Measurements from ENCODE around the gene LY6G6F. TPM values are rescaled to one million over a fixed set of nuclear protein-coding genes. Genes with fewer than 3 reads are reported as not detected.

The LY6G6F gene
- total and polyA plus RNA-seq, 2 of the 13 experiments (the other 11 are each of a cell fraction or from before 2014, with no cell fraction given), result not detected

- peak; percentile 41; the same call in 1 of the 2 replicates for TF ChIP-seq TFDP1 (CRISPR knock-in tag; IDR thresholded peaks at IDR 0.05; ENCODE audit: borderline replicate concordance)
- TF ChIP-seq ZNF382 (CRISPR knock-in tag; IDR thresholded peaks at IDR 0.05; ENCODE audit: borderline replicate concordance), result no peak
- TF ChIP-seq, protein P1, sequence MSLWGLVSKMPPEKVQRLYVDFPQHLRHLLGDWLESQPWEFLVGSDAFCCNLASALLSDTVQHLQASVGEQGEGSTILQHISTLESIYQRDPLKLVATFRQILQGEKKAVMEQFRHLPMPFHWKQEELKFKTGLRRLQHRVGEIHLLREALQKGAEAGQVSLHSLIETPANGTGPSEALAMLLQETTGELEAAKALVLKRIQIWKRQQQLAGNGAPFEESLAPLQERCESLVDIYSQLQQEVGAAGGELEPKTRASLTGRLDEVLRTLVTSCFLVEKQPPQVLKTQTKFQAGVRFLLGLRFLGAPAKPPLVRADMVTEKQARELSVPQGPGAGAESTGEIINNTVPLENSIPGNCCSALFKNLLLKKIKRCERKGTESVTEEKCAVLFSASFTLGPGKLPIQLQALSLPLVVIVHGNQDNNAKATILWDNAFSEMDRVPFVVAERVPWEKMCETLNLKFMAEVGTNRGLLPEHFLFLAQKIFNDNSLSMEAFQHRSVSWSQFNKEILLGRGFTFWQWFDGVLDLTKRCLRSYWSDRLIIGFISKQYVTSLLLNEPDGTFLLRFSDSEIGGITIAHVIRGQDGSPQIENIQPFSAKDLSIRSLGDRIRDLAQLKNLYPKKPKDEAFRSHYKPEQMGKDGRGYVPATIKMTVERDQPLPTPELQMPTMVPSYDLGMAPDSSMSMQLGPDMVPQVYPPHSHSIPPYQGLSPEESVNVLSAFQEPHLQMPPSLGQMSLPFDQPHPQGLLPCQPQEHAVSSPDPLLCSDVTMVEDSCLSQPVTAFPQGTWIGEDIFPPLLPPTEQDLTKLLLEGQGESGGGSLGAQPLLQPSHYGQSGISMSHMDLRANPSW (CRISPR knock-in tag; IDR thresholded peaks at IDR 0.05; ENCODE audit: borderline replicate concordance), result no peak
- TF ChIP-seq KLF12 (CRISPR knock-in tag; IDR thresholded peaks at IDR 0.05; ENCODE audit: borderline replicate concordance), result no peak
- peak; percentile 98 for TF ChIP-seq FOSL2 (CRISPR knock-in tag; IDR thresholded peaks at IDR 0.05)
- TF ChIP-seq MED8 (CRISPR knock-in tag; IDR thresholded peaks at IDR 0.05; ENCODE audit: insufficient replicate concordance), result peak; percentile 69
- peak; percentile 26; the same call in 1 of the 2 replicates for TF ChIP-seq NFYB (CRISPR knock-in tag; IDR thresholded peaks at IDR 0.05)
- TF ChIP-seq, protein P2, sequence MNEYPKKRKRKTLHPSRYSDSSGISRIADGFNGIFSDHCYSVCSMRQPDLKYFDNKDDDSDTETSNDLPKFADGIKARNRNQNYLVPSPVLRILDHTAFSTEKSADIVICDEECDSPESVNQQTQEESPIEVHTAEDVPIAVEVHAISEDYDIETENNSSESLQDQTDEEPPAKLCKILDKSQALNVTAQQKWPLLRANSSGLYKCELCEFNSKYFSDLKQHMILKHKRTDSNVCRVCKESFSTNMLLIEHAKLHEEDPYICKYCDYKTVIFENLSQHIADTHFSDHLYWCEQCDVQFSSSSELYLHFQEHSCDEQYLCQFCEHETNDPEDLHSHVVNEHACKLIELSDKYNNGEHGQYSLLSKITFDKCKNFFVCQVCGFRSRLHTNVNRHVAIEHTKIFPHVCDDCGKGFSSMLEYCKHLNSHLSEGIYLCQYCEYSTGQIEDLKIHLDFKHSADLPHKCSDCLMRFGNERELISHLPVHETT (CRISPR knock-in tag; conservative IDR thresholded peaks at IDR 0.05), result no peak
- TF ChIP-seq SAP130 (CRISPR knock-in tag; IDR thresholded peaks at IDR 0.05; ENCODE audit: low read depth), result peak; percentile 98
- TF ChIP-seq ZNF557 (CRISPR knock-in tag; IDR thresholded peaks at IDR 0.05), result 0 out of 2 replicates have a peak, but pooled peaks have one; percentile 27
- peak; percentile 83; the same call in 1 of the 2 replicates for TF ChIP-seq NRL (CRISPR knock-in tag; IDR thresholded peaks at IDR 0.05; ENCODE audit: borderline replicate concordance)
- TF ChIP-seq MLX (CRISPR knock-in tag; IDR thresholded peaks at IDR 0.05), result no peak
- TF ChIP-seq ZNF782 (CRISPR knock-in tag; IDR thresholded peaks at IDR 0.05; ENCODE audit: borderline replicate concordance), result no peak
- no peak; the same call in 1 of the 2 replicates for TF ChIP-seq ZKSCAN5 (CRISPR knock-in tag; IDR thresholded peaks at IDR 0.05)
- TF ChIP-seq SALL1 (CRISPR knock-in tag; IDR thresholded peaks at IDR 0.05), result peak; percentile 71
- TF ChIP-seq ZSCAN22 (CRISPR knock-in tag; IDR thresholded peaks at IDR 0.05), result no peak
- peak; percentile 86 for TF ChIP-seq ZSCAN25 (CRISPR knock-in tag; IDR thresholded peaks at IDR 0.05)
- TF ChIP-seq, protein P3, sequence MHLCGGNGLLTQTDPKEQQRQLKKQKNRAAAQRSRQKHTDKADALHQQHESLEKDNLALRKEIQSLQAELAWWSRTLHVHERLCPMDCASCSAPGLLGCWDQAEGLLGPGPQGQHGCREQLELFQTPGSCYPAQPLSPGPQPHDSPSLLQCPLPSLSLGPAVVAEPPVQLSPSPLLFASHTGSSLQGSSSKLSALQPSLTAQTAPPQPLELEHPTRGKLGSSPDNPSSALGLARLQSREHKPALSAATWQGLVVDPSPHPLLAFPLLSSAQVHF (CRISPR knock-in tag; IDR thresholded peaks at IDR 0.05), result no peak
- TF ChIP-seq, protein P4, sequence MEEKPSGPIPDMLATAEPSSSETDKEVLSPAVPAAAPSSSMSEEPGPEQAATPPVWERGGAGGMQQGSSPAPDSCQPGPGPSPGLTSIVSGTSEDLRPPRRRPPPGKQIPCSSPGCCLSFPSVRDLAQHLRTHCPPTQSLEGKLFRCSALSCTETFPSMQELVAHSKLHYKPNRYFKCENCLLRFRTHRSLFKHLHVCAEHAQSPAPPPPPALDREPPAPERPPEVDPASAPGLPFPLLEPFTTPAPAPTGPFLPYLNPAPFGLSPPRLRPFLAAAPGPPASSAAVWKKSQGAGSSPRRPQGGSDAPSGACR (CRISPR knock-in tag; IDR thresholded peaks at IDR 0.05), result peak; percentile 94
- no peak for TF ChIP-seq RFX1 (IDR thresholded peaks at IDR 0.05)
- TF ChIP-seq ZBTB7A (CRISPR knock-in tag; IDR thresholded peaks at IDR 0.05), result no peak; the same call in none of the 2 replicates
- TF ChIP-seq MBD4 (IDR thresholded peaks at IDR 0.05; ENCODE audit: borderline replicate concordance, low read length), result no peak
- peak; percentile 35 for TF ChIP-seq ZNF883 (CRISPR knock-in tag; IDR thresholded peaks at IDR 0.05; ENCODE audit: not compliant biosample characterization)
Observed at GRCh38 chr6:31736021-31736767, 29.5 kb downstream of the LY6G6F start, which contains the start of gene CLIC1 (continued).
